ENCODE measurements around the gene CRACR2A. TPM values are rescaled to one million over a fixed set of nuclear protein-coding genes. Genes with fewer than 3 reads are reported as not detected.

CRACR2A gene
- total RNA-seq, 1 donor: 16.3 TPM

GRCh38 chr12:3666441-3666840, 86.5 kb downstream of the CRACR2A start:
- Histone ChIP-seq H3K4me1 (ENCODE audit: insufficient read depth, low read length) (no peaks in the 10 kb centered on the region), H4K20me1 (ENCODE audit: insufficient read depth, low read length) (no peaks in the 10 kb centered on the region), H3K9me3 (ENCODE audit: low read depth, low read length) (no peaks in the 10 kb centered on the region), H3K27ac (ENCODE audit: low read depth, low read length) (no peak overlapping the region), H3K79me2 (ENCODE audit: insufficient read depth, low read length) (no peaks in the 10 kb centered on the region), H3K4me2 (ENCODE audit: insufficient read depth, low read length) (no peak overlapping the region), H3K4me3 (ENCODE audit: insufficient read depth, low read length) (no peak overlapping the region), H3K27me3 (ENCODE audit: insufficient read depth, low read length) (no peaks in the 10 kb centered on the region), H3K36me3 (ENCODE audit: insufficient read depth, low read length) (peaks cover 3% of the 10 kb centered on the region), H2AFZ (ENCODE audit: low read length) (no peak overlapping the region)
- TF ChIP-seq CTCF (IDR thresholded peaks at IDR 0.05; ENCODE audit: extremely low read depth, low read depth, low read length): no peak
- DNase-seq (ENCODE audit: insufficient read length, low spot score, missing footprints): no peak

- Histone ChIP-seq H3K4me3 (ENCODE audit: insufficient read depth, low read length) (no peak overlapping the region), H3K9me3 (ENCODE audit: low read depth, low read length) (no peaks in the 10 kb centered on the region), H3K36me3 (ENCODE audit: insufficient read depth, low read length) (peaks cover 4% of the 10 kb centered on the region), H2AFZ (ENCODE audit: low read length) (no peak overlapping the region), H3K4me2 (ENCODE audit: insufficient read depth, low read length) (no peak overlapping the region), H4K20me1 (ENCODE audit: insufficient read depth, low read length) (no peaks in the 10 kb centered on the region), H3K4me1 (ENCODE audit: insufficient read depth, low read length) (no peaks in the 10 kb centered on the region), H3K27ac (ENCODE audit: low read depth, low read length) (no peak overlapping the region), H3K79me2 (ENCODE audit: insufficient read depth, low read length) (no peaks in the 10 kb centered on the region), H3K27me3 (ENCODE audit: insufficient read depth, low read length) (no peaks in the 10 kb centered on the region)
- DNase-seq (ENCODE audit: insufficient read length, low spot score, missing footprints): no peak
- no peak for TF ChIP-seq CTCF (IDR thresholded peaks at IDR 0.05; ENCODE audit: extremely low read depth, low read depth, low read length)
Measured at GRCh38 chr12:3662521-3662921, 90.4 kb downstream of the CRACR2A start.

GRCh38 chr12:3661028-3661427, 91.9 kb downstream of the CRACR2A start:
- Histone ChIP-seq H2AFZ (ENCODE audit: low read length) (no peak overlapping the region), H3K27ac (ENCODE audit: low read depth, low read length) (no peak overlapping the region), H3K9me3 (ENCODE audit: low read depth, low read length) (no peaks in the 10 kb centered on the region), H3K4me2 (ENCODE audit: insufficient read depth, low read length) (no peak overlapping the region), H3K4me1 (ENCODE audit: insufficient read depth, low read length) (no peaks in the 10 kb centered on the region), H3K4me3 (ENCODE audit: insufficient read depth, low read length) (no peak overlapping the region), H3K36me3 (ENCODE audit: insufficient read depth, low read length) (peaks cover 10% of the 10 kb centered on the region), H3K79me2 (ENCODE audit: insufficient read depth, low read length) (no peaks in the 10 kb centered on the region), H3K27me3 (ENCODE audit: insufficient read depth, low read length) (no peaks in the 10 kb centered on the region), H4K20me1 (ENCODE audit: insufficient read depth, low read length) (no peaks in the 10 kb centered on the region)
- no peak for TF ChIP-seq CTCF (IDR thresholded peaks at IDR 0.05; ENCODE audit: extremely low read depth, low read depth, low read length)
- DNase-seq (ENCODE audit: insufficient read length, low spot score, missing footprints): no peak

- Histone ChIP-seq H3K79me2 (ENCODE audit: insufficient read depth, low read length) (no peaks in the 10 kb centered on the region), H3K4me3 (ENCODE audit: insufficient read depth, low read length) (no peak overlapping the region), H3K4me2 (ENCODE audit: insufficient read depth, low read length) (no peak overlapping the region), H3K4me1 (ENCODE audit: insufficient read depth, low read length) (no peaks in the 10 kb centered on the region), H2AFZ (ENCODE audit: low read length) (no peak overlapping the region), H3K9me3 (ENCODE audit: low read depth, low read length) (no peaks in the 10 kb centered on the region), H3K27me3 (ENCODE audit: insufficient read depth, low read length) (no peaks in the 10 kb centered on the region), H3K27ac (ENCODE audit: low read depth, low read length) (no peak overlapping the region), H3K36me3 (ENCODE audit: insufficient read depth, low read length) (peaks cover 7% of the 10 kb centered on the region), H4K20me1 (ENCODE audit: insufficient read depth, low read length) (peaks cover 2% of the 10 kb centered on the region)
- TF ChIP-seq CTCF (IDR thresholded peaks at IDR 0.05; ENCODE audit: extremely low read depth, low read depth, low read length): peak; percentile 65
- peak; percentile 86 for DNase-seq (ENCODE audit: insufficient read length, low spot score, missing footprints)
Measured at GRCh38 chr12:3658327-3659163, 94.4 kb downstream of the CRACR2A start.
